GM19397 (cell line): ENCODE data around the gene GALP.
"Not testable (repeated sequence)": the region's sequence is repeated elsewhere in the genome, so short reads cannot be mapped to it uniquely, and the experiment has no call there.

Experiments used
- ATAC-seq: cut with Tn5 transposase; IDR thresholded peaks from one replicate; pipeline ENCODE4 v1.9.1; 2021; ENCODE audit warnings: mild to moderate bottlenecking, moderate library complexity; ENCODE audit not compliant: unreplicated experiment

GALP gene

DNA sequence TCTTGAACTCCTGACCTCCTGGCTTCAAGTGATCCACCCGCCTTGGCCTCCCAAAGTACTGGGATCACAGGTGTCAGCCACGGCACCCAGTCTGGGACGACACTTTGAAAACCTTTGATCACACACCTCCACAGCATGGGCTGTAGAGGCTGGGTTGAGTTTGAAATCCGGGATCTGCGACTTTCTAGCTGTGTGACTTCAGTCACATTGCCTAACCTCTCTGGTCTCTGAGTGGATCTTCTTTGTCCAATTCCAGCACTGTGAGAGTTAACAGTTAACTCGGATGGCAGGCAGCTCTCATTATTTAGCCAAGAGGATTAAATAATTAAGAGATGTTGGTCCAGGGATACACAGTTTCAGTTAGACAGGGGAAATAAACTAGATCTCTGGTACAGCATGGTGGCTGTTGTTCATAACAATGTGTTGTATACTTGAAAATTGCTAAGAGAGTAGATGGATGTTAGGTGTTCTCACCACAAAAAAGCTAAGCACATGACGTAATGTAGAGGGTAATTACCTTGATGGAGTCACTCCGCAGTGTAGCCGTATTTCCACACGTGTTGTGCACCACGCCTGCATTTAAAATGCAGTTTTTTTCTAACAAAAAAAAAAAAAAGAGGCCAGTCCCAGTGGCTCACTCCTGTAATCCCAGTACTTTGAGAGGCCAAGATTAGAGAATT is 1.9 kb downstream of the GALP start:
- ATAC-seq, result no peak

DNA sequence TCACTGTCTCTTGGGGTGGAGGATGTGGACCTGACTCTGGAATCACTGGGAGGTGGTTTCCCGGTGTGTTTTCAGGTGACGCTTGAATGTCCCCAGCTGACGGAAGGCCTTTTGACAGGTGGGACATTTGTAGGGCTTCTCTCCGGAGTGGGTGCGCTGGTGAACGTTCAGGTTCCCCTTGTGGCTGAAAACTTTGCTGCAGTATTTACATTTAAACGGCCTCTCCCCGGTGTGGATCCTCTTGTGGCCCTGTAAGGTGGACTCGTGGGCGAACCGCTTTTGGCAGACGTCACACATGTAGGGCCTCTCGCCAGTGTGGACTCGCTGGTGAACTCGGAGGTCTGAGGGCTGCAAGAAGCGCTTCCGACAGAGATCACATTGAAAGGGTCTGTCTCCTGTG is 14.0 kb downstream of the GALP start:
- ATAC-seq, result no peak

DNA sequence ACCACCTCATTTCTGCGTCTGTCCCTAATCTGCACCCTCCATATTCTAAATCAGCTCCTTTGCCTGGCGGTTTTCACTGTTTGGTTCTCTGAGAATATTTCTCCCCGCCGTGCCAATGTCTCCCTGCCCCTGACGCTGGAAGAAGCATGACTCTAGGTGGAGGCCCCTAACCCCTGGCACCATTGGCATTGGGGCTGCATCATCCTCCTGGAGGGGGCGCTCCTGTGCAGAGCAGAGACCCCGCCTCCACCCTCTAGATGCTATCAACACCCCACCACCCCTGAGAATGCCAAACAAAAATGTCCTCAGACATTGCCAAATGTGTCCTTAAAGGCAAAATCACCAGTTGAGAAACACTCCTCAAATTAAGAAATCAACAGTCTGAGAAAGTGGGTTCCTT is 15.3 kb downstream of the GALP start:
- ATAC-seq, result no peak

DNA sequence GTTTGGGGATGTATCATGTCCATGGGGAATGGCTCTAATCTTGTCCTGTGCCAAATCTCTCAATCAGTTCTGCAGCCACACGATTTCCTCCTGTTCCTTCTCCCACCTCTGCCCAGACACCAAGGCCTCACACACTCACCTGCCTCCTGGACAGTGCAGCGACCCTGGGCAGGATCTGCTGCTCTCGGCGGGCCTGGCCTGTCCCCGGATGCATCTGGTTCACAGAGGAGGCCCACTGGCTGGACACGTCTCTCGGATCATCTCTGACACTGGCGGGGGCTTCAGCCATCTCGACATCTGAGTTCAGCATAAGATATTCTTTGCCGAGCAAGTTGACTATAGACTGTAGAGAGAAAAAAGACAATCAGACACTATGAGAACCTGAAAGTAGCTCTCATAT is 15.9 kb downstream of the GALP start:
- no peak for ATAC-seq

DNA sequence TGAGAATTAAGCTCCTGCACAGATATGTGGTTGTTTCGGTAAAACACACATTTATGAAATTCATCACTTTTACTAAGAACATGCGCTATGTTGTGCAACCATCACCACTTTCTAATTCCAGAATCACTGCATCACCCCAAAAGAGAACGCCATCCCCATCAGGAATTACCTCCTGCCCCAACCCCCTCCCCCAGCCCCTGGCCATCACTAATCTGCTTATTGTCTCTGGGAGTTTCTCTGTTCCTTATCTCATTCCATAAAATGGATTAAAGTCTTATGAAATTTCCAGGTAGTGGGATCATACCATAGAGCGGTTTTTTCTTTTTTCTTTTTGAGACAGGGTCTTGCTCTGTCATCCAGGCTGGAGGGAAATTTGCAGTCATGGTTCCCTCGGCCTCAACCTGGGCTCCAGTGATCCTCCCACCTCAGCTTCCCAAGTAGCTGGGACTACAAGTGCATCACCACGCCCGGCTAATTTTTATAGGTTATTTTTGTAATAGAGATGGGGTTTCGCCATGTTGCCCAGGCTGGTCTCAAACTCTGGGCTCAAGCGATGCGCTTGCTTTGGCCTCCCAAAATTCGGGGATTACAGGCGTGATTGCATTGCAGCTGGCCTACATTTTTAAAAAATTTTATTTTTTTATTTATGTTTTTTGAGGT is 18.3 kb downstream of the GALP start:
- ATAC-seq, result no peak

DNA sequence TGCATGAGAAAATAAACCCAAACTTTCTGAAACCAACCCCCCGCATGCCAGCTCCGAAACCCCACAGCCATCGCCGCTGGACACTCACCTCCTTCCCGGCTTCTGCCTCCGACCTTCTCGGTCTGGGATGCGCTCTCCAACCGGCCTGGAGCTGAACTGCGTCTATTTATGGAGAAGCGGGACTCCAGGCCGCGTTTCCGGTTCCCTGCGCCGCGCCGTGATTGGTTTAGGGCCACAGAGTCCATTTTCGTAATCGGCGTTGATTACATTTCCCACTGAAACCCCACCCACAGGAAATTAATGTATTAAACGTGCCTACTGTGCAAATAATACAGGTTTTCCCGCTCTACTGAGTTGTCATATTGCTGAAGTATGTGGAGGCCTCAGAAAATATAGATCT is 21.8 kb downstream of the GALP start, which contains the start of gene ZSCAN5B:
Gene ZSCAN5B, minus strand, starts transcription at position 138 of the 400 bp plus-strand sequence. CDS start 4,731 bp downstream, outside the sequence.
- ATAC-seq, result not testable (repeated sequence)

DNA sequence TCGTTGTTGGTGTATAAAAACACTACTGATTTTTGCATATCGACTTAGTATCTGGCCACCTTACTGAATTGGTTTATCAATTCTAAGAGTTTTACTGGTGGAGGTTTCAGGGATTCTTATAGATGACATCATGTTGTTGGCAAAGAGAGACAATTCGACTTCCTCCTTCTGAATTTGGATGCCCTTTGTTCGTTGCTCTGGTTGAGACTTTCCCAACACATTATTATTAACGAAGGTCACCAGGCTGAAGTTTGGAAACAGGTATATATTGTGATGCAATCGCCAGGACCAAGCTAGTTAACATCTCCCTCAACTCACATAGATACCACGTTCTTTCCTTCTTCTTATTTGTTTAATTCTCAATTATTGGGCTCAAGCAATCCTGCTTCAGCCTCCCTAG is 23.9 kb downstream of the GALP start:
- ATAC-seq, result no peak

DNA sequence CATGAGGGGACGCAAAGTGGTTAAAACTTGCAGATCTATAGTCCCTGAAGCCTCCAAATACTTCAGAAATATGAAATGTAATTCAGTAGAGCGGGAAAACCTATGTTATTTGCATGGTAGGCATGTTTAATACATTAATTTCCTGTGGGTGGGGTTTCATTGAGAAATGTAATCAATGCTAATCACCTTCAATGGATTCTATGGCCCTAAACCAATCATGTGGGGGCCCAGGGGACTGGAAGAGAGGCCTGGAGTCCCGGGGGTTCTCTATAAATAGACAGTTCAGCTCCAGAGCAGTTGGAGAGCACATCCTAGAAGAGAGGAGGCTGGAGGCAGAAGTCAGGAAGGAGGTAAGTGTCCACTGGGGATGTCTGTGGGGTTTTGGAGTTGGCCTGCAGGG is 26.2 kb downstream of the GALP start, which contains the start of gene ZSCAN5C:
Gene ZSCAN5C, plus strand, starts transcription at position 301 of the 400 bp plus-strand sequence. CDS start 3,641 bp downstream, outside the sequence.
- no peak for ATAC-seq

DNA sequence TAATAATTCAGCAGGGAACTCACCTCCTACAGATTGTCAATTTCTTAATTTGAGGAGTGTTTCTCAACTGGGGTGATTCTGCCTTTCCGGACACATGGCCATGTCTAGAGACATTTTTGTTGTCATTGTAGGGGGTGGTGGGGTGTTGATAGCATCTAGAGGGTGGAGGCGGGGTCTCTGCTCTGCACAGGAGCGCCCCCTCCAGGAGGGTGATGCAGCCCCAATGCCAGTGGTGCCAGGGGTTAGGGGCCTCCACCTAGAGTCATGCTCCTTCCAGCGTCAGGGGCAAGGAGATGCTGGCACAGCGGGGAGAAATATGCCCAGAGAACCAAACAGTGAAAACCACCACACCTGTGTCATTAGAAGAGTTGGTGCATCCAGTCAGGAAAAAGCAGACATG is 31.8 kb downstream of the GALP start:
- not testable (repeated sequence) for ATAC-seq

DNA sequence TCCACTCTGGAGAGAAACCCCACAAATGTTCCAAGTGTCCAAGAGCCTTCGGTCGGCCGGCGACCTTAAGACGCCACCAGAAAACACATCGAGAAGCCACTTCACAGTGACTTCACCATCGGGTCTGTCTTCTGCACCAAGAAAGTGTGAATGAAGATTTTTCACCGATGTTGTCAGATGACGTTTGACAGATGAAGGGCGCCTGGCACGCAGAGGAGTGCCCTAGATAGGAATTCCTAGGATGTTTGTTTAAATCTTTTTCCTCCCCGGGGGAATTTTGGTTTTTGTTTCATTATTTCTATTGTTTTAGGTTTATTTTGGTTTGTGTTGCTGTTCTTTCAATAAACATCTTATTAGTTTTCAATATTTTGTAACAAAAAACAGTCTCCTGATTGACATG is 33.3 kb downstream of the GALP start:
- ATAC-seq, result no peak

DNA sequence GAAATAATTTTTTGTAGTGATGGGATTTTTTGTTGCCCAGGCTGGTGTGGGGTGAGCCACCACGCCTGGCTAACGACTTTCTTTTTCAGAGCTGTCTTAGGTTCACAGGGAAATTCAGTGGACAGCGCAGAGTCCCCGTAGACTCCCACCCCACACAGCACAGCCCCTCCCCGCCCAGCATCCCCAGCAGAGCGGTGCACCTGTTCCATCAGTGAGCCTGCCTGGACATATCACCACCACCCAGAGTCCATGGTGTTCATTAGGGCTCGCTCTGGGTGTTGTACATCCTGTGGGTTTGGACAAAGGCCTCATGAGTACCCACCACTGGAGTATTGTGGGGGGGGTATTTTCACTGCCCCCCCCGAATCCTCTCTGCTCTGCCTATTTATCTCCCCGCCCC is 34.2 kb downstream of the GALP start:
- ATAC-seq, result not testable (repeated sequence)

DNA sequence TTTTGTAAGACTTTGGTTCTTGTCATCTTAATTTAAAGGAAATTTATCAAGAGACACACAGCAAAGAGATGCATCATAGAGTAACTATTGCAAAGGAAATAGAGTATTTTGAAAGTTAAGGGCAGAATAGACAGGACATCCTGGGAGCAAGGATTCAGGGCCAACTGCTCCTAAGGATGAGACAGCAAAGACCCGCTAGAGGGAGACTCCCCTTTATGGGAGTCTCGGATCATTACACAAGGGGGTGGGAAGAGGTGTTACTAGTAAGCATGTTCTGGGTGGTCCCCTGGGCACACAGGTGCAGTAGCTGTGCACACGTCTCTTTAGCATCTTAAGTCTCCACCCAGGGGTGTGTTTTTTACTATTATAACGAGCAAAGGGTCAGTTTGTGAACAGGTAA is 35.9 kb downstream of the GALP start:
- no peak for ATAC-seq

DNA sequence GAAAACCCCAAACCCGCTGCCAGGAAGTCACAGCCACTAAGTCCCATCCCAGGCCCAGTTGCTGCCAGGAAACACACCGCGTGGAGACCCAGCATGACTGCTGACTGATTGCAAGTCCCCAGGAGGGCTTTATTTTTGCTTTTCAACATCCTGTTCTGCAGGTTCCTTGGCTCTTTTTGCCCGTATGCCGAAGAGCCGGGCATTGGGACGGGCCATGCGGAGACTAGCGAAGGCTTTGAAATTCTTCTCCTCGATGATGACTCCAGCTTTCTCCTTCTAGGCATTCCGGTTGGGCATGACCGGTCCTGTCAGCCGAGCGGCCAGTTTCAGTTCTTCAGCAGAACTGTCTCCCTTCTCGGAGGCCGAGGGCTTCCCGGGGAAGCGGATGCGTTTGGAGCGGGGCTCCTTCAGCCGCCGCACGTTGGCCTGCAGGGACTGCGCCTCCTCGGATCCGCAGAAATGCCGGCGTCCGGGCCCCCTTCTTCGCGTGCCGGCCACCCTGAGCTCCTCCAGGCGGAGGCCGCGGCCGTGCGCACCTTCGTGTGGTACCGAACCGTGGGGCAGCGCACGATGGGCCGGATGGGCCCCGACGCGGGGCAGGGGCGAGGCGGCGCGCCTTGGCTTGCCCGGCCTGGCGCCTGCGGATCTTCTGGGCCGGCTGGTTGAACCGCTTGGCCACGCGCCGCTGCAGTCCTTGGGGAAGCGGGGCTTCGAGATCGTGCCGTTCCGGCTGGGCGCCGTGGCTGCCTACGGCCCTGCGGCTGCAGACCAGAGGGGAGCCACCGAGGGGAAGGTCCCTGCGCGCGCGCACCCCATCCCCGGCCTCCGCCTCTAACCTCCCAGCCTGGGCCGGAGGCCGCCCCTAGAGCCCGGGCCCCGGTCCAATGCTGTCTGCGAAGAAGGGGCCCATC is 41.5 kb downstream of the GALP start:
- no peak for ATAC-seq

DNA sequence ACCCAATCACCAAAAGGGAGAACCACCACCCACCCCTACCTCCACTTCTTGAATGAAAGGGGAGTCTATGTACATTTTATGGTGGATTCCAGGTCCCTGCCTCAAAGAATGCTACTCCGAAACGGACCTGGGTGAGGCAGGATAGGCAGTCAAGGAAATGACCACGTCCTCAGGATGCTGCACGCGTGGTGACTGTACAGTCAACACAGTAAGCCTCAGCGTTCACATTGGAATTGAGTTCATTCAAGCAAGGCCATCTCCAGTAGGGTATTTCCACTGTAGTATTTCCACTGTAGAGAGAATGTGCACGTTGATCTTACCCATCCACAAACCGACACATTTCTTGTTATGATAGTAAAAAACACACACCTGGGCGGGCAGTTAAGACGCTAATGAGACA is 43.2 kb downstream of the GALP start:
- ATAC-seq, result no peak

DNA sequence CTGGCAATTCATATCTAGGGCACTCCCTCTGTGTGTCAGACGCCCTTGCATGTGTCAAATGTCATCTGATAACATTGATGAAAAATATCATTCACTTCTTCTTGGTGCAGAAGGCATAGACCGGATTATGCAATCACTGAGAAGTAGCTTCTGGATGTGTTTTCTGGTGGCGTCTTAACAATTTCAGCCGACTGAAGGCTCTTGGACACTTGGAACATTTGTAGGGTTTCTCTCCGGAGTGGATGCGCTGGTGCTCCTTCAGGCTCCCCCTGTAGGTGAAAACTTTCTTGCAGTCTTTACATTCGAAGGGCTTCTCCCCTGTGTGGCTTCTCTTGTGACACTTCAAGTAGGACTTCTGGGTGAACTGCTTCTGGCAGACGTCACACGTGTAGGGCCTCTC is 45.6 kb downstream of the GALP start:
- not testable (repeated sequence) for ATAC-seq

DNA sequence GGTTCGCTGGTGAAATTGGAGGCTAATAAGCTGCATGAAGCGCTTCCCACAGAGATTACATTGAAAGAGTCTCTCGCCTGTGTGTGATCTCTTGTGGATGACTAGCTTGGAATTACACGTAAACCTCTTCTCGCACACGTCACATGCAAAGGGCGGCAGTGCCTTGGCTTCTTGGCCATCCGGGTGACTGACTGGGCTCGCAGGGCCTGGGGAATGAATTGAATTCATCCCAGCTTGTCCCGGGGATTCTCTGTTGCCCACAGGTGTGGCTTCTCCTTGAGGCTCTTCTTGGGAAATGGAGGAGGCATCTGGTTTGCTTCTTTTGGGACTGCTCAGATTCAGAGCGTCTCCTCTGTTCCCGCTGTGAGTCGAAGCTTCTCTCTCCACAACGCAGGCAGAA is 46.0 kb downstream of the GALP start:
- no peak for ATAC-seq

DNA sequence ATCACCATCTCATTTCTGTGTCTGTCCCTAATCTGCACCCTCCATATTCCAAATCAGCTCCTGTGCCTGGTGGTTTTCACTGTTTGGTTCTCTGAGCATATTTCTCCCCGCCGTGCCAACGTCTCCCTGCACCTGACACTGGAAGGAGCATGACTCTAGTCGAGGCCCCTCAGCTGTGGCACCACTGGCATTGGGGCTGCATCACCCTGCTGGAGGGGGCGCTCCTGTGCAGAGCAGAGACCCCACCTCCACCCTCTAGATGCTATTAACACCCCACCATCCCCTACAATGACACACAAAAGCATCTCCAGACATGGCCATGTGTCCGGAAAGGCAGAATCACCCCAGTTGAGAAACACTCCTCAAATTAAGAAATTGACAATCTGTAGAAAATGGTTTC is 47.1 kb downstream of the GALP start:
- no peak for ATAC-seq

DNA sequence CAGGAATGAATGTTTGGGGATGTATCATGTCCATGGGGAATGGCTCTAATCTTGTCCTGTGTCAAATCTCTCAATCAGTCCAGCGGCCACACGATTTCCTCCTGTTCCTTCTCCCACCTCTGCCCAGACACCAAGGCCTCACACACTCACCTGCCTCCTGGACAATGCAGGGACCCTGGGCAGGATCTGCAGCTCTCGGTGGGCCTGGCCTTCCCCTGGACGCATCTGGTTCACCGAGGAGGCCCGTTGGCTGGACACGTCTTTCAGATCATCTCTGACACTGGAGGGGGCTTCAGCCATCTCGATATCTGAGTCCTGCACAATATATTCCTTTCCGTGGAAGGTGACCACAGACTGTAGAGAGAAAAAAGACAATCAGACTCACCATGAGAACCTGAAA is 47.7 kb downstream of the GALP start:
- no peak for ATAC-seq
